Lower leg skin (tissue), 3 donors: ENCODE measurements around the gene ANXA4.

Experiments used
- CTCF ChIP-seq, 3 donors: fragments of 450-650 bp; IDR thresholded peaks; one replicate each; pipeline ENCODE4 v1.5.1; 2016; ENCODE audit warnings: antibody characterized with exemption in 3 of 3, mild to moderate bottlenecking in 3 of 3, moderate library complexity in 2 of 3
- POLR2A ChIP-seq, 2 donors: fragments of 450-650 bp; IDR thresholded peaks; one replicate each; pipeline ENCODE4 v1.6.1; 2016 to 2017; ENCODE audit warnings: antibody characterized with exemption in 2 of 2, mild to moderate bottlenecking in 1 of 2, moderate library complexity in 1 of 2

- TF ChIP-seq POLR2A (IDR thresholded peaks at IDR 0.05) (no peak), CTCF (IDR thresholded peaks at IDR 0.05) (no peak)
These were observed 732 bp upstream of the ANXA4 start for GRCh38 chr2:69741229-69741574.
